ENCODE measurements around the gene SPRR1B. TPM values are rescaled to one million over a fixed set of nuclear protein-coding genes. Genes with fewer than 3 reads are reported as not detected.

The SPRR1B gene
- total and polyA plus RNA-seq, 10 of the 15 experiments (the other 5 are each of a cell fraction or from before 2014, with no cell fraction given) = not detected

- FAIRE-seq (no peak), ATAC-seq (no peak), DNase-seq (ENCODE audit: low read depth, low spot score) (no peak)
- 24% methylated on average over 1 of the region's 1 CpG for WGBS (ENCODE audit: insufficient coverage, insufficient replicate concordance, low lambda C conversion rate, missing lambda C conversion rate)
- TF ChIP-seq NKRF (conservative IDR thresholded peaks at IDR 0.05) (no peak), POLR2A (IDR thresholded peaks at IDR 0.05; ENCODE audit: low read depth, low read length) (no peak), PML (IDR thresholded peaks at IDR 0.05; ENCODE audit: low read length) (no peak), RCOR1 (conservative IDR thresholded peaks at IDR 0.05; ENCODE audit: low read depth, low read length) (no peak), E2F8 (IDR thresholded peaks at IDR 0.05; ENCODE audit: low read depth, partially characterized antibody) (no peak), IKZF1 (conservative IDR thresholded peaks at IDR 0.05) (no peak), ETV6 (conservative IDR thresholded peaks at IDR 0.05 in 1 of 2, IDR thresholded peaks at IDR 0.05 in 1 of 2; ENCODE audit: borderline replicate concordance in 1 of 2, low read depth in 1 of 2) (no peak), SIN3A (IDR thresholded peaks at IDR 0.05; ENCODE audit: low read depth, low read length) (no peak), YBX1 (IDR thresholded peaks at IDR 0.05) (no peak), SUZ12 (IDR thresholded peaks at IDR 0.05; ENCODE audit: unreplicated experiment) (no peak)
- H3K9ac ChIP-seq (ENCODE audit: control insufficient read depth, insufficient read depth, low read length) = no peak overlapping the region
- no peaks in the 10 kb centered on the region for H3K79me2 ChIP-seq (ENCODE audit: control insufficient read depth, insufficient read depth, low read length)
- RAD21 ChIA-PET (ENCODE audit: unreplicated experiment) = no interaction called here
- H4K20me1 ChIP-seq (ENCODE audit: control insufficient read depth, insufficient read depth) = no peaks in the 10 kb centered on the region
- H3K9me3 ChIP-seq (replicated peaks; ENCODE audit: control insufficient read depth, insufficient read depth, low read length) = no peaks in the 10 kb centered on the region
- H3K27me3 ChIP-seq (replicated peaks in 1 of 2; ENCODE audit: control insufficient read depth in 2 of 2, insufficient read depth in 2 of 2, low read length in 1 of 2) = no peaks in the 10 kb centered on the region; a peak in 1 of 4 replicates
- H3K4me1 ChIP-seq (ENCODE audit: control insufficient read depth, insufficient read depth, low read length) = no peaks in the 10 kb centered on the region
- CTCF ChIA-PET = no interaction called here
- H3K4me3 ChIP-seq = no peak overlapping the region
- intact Hi-C loops (cut with micrococcal nuclease; ENCODE audit: unreplicated experiment) = loop anchor here (10.0 kb wide), 1 partner anchor 160 kb away; the partner anchor contains the start of gene SMCP
- in situ Hi-C loops (cut with MboI) = no loop called here
- BruUV-seq (replicated peaks) = no TSS peak
- H3K27ac ChIP-seq (ENCODE audit: control insufficient read depth, insufficient read depth) = no peak overlapping the region
- SMC1A ChIA-PET (ENCODE audit: uncharacterized antibody, unreplicated experiment) = no interaction called here
- no peaks in the 10 kb centered on the region for H3K36me3 ChIP-seq (ENCODE audit: control insufficient read depth in 2 of 2, insufficient read depth in 2 of 2, low read length in 1 of 2)
- POLR2A ChIA-PET = no interaction called here
- no peak overlapping the region for H2AFZ ChIP-seq (ENCODE audit: control insufficient read depth, low read depth, low read length)
- no peak overlapping the region for H3K4me2 ChIP-seq (ENCODE audit: control insufficient read depth, insufficient read depth)
Measured at GRCh38 chr1:153035211-153035610, 4.2 kb downstream of the SPRR1B start.
